MV-4-11 (cell line): ENCODE measurements around the gene HSF5.
"Not testable (repeated sequence)": the region's sequence is repeated elsewhere in the genome, so short reads cannot be mapped to it uniquely, and the experiment has no call there.

ENCODE experiments used
- DNase-seq: peaks from one replicate; lab custom pipeline; 2025; lab: John Stamatoyannopoulos, UW

HSF5 gene

GRCh38 chr17:58413684-58414083, 74.5 kb downstream of the HSF5 start:
- no peak for DNase-seq

GRCh38 chr17:58412961-58413586, 75.1 kb downstream of the HSF5 start:
- DNase-seq, result no peak

GRCh38 chr17:58412064-58412703, 76.0 kb downstream of the HSF5 start:
- DNase-seq, result no peak

GRCh38 chr17:58411408-58411894, 76.8 kb downstream of the HSF5 start:
- DNase-seq, result no peak

- no peak for DNase-seq
Measured at GRCh38 chr17:58410714-58411407, 77.3 kb downstream of the HSF5 start.

- no peak for DNase-seq
Measured at GRCh38 chr17:58409432-58409831, 78.8 kb downstream of the HSF5 start.

- DNase-seq, result no peak
Measured at GRCh38 chr17:58403311-58403710, 84.9 kb downstream of the HSF5 start.

GRCh38 chr17:58402679-58403078, 85.5 kb downstream of the HSF5 start:
- no peak for DNase-seq

- no peak for DNase-seq
Measured at GRCh38 chr17:58402047-58402446, 86.2 kb downstream of the HSF5 start.

- DNase-seq, result no peak
Measured at GRCh38 chr17:58401287-58401686, 86.9 kb downstream of the HSF5 start.

GRCh38 chr17:58400826-58401225, 87.4 kb downstream of the HSF5 start:
- DNase-seq, result no peak

- no peak for DNase-seq
Measured at GRCh38 chr17:58399974-58400373, 88.2 kb downstream of the HSF5 start.

- DNase-seq, result no peak
Measured at GRCh38 chr17:58398574-58399266, 89.5 kb downstream of the HSF5 start.

- not testable (repeated sequence) for DNase-seq
Measured at GRCh38 chr17:58397421-58397820, 90.8 kb downstream of the HSF5 start.

GRCh38 chr17:58396173-58396572, 92.0 kb downstream of the HSF5 start:
- DNase-seq, result no peak

GRCh38 chr17:58394534-58395223, 93.5 kb downstream of the HSF5 start:
- DNase-seq, result no peak

- DNase-seq, result no peak
Measured at GRCh38 chr17:58391302-58391984, 96.8 kb downstream of the HSF5 start.

- DNase-seq, result no peak
Measured at GRCh38 chr17:58390884-58391283, 97.3 kb downstream of the HSF5 start.

- no peak for DNase-seq
Measured at GRCh38 chr17:58388302-58389190, 99.7 kb downstream of the HSF5 start.

- no peak for DNase-seq
Measured at GRCh38 chr17:58387834-58388233, 100.4 kb downstream of the HSF5 start.
